NCI-H82 treated with DMSO at 0.1 percent for 48 hours (cell line): ENCODE results near the gene TUBB4B.

Source experiments
- DNase-seq: peaks from one replicate; lab custom pipeline; 2025; ENCODE audit not compliant: unreplicated experiment; lab: John Stamatoyannopoulos, UW

TUBB4B gene

DNA sequence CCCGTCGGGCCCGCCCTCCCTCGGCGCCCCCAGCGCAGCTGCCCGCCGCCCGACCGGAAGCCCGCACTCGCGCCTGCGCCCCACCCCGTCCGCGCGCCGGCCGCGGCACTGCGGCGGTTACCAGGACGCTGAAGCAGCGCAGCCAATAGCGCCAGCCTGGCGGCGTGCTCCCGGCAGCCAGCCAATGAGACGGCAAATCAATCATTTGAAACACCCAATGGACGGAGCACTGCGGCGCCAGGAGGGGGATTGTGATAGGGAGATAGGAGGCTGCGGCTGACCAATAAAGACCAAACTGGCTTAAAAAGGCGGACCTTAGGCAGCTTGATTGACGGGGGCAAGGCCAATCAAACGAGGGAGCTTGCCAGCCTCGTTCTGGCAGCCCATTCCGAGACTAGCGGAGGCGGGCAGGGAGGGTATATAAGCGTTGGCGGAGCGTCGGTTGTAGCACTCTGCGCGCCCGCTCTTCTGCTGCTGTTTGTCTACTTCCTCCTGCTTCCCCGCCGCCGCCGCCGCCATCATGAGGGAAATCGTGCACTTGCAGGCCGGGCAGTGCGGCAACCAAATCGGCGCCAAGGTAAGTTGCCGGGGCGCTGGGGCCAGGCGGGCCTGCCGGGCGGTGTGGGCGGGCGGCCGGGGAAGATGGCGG, at the start of gene TUBB4B:
Gene TUBB4B (plus strand): TSS at position 447 of the 649 bp plus-strand sequence. CDS start 74 bp downstream, at position 521.
- DNase-seq, result peak; percentile 99

DNA sequence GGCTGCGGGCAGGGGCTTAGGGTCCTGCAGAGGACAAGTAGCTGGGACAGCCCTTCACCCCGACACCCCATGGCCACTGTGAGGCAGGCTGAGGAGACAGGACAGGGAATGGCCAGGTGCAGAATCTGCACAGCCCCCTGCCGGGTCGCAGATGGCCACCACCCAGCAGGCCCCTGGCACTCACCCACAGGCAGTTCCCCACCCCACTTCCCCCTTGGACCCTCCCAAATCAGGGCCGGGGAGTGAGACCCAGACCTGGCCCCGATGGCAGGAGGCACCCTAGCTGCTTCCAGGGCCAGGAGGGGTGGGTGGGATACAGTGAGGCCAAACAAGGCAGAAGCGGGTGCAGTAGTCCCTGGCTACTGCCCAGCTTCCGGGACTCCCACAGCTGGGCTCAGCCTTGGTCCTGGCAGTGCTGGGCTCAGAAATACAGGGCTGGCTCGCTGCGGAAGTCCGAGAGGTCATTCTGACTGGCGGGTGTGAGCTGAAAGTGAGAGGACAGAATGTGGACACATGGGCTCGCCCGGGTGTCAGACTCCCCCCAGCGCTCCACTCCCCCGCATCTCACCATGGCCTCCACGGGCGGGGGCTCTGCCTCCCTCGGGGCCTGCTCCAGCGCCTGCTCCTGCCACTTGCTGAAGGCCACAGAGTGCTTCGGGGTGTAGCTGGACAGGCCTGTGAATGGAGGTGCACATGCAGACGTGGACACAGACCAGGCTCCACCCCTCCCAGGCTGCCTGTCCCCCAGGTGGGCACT, 49.2 kb upstream of the TUBB4B start:
- no peak for DNase-seq

DNA sequence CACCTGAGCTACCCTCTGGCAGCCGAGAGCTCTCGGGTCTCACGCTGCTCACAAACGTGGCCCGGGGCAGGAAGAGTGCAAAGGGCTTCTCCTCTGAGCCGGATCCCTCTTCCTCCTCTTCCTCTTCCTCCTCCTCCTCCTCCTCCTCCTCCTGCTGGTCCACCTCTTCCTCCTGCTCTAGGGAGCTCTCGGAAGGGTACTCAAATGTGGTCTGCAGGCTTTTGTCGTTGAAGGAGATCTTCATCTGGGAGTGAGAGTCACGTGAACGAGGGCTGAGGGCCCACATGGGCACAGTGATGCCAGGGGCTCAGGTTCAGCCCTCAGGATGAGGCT, 48.7 kb upstream of the TUBB4B start:
- no peak for DNase-seq

DNA sequence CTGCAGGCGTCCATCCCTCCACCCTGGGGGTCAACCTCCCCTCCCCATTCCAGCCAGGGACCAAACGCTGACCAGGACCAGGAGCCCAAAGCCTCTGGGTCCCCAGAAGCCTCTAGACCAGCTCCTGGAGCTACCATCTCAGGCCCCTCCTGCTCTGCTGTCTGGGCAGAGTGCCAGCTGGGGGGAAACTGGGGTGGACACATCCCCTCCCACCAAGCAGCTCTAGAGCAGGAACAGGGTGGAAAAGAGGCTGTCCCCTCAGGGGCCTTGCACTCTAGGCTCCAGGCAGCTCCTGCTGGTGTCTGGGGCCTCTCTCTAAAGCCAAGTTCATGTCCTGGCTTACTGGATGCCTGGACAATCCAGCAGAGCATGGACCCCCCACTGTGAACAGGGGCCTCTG, 48.2 kb upstream of the TUBB4B start:
- no peak for DNase-seq

DNA sequence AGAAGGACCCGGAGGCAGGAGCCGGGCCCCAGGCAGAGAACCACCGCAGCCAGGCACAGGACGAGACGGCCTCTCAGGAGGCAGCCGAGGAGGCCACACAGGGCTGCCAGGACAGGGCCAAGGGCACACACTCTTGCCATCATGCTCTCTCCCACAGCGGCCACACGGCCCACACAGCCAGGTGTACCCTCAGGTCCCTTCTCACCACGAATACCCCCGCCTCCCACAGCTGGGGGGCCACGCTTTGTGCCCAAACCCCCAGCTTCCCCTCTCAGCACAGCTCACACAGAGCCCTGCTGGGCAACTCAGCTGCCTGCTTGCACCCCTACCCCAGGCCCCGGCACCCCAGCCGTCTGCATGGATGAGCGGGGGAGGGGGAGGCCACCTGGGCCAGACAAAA, 47.3 kb upstream of the TUBB4B start:
- no peak for DNase-seq

DNA sequence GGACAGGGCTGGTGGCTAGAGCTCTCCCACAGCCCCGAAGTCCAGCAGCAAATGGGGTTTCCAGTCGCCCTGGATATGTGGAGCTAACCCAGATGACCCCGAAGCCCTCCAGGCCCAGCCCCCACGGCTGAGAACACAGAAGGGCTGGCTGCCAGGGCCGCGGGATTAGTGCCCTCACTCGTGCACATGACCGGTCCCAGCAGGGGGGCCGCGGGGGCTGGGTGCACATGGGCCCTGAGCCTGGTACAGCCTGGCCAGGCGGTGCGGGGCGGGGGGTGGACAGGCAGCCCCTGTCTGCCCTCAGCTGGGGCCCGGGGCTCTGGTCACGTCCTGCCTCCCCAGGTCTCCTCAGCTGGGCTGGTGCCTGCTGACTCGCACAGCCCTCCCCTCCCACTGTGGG, 46.7 kb upstream of the TUBB4B start:
- DNase-seq, result no peak

DNA sequence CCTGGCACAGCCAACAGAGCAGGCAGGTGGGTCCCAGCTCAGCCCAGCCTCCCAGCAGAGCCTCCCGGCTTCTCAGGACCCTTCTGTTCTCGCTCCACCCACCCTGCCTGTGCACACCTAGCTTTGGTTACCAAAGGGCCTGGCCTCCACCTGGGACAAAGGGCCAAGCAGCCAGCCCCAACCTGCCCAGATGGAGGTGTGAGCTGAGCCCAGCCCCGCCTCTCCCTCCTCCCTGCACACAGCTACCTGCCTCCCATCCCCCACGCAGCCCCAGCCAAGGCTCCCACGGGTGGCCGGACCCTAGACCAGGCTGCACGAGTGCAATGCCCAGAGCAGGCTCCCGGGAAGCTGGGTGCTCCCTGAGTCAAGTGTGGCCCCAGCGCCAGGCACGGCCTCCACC, 46.2 kb upstream of the TUBB4B start:
- DNase-seq, result no peak

DNA sequence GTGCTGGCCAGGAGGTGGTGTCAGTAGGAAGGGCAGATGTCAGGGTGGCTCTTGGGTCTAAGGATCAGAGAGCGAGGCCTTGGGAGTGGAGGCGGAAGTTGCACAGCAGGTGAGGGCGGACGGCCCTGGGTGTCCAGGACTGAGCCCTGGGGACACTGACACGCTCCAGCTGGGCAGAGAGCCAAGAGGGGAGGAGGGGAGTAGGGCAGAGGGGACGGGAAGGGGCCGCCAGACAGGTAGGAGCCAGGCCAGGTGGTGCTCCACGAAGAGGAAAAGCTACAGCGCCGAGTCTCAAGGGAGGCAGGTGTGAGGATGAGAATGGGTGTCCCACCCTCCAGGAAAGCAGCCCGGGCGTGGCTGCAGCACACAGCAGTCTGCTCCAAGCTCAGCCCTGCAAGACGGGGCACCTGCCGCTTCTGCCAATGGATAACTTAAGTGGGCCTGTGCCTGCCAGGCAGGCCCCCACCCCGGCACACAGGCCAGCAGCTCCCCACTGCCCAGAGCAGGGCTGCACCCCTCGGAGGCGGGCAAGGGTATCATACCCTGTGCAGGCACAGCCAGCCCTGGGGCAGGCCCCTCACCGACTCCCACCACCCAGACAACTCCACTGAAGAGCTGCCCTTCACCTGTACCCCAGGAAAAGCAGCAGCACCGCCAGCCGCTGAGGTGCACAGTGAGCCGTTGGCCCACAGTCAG, 45.4 kb upstream of the TUBB4B start:
- no peak for DNase-seq

DNA sequence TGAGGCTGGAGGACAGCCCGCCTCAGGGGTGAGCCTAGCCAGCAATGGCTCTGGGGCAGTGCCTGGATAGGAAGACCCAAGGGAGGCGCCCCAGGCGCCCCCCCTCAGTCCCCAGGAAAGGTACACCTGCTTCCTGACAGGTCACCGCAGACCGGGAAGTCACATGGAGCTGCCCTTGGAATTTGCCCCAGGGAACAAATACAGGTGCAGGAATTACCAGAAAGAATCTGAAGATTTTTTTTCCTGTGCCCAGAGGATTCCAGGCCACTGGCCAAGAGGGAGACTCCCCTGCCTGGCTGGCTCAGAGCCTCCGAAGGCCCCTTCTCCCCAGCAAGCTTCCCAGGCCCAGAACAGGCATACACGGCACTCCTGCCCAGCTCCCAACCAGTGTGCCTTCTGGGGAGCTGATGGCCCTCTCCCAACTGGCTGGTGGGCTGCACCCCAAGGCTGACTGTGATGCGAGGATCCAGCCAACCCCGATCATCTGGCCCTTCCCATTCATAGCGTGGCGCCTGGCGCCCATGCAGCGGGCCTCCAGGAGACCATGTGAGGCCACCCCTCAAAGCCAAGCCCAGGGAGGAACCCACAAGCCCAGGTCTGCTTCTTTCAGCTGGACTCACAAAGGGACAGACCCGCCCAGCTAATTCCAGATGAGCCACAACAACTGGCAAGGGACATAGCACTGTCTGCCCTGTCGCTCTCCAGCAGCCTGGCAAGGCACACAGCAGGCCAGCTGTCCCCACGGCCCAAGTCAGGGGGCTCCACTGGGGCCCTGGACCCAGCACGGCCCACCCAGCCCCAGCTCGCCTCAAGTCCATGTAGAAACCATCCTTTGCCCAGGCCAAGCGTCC, 42.8 kb upstream of the TUBB4B start:
- no peak for DNase-seq

DNA sequence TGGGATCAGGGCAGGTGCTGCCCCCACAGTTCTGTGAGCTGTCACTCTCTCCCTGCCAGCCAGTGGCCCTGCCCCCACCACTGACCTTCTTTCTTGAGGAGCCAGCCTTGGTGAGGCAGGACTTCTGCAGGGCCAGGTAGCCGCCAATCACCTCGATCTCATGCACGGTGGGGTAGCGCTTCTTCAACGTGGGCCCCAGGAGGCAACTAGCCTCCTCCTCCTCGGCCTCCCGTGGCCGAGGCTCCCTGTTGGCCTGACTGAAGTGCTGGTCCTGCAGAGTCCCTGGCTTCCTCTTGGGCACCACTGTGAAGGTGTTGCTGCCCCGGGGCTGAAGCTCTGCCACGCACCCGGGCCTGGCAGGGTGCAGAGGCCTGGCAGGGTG, 42.2 kb upstream of the TUBB4B start:
- no peak for DNase-seq

DNA sequence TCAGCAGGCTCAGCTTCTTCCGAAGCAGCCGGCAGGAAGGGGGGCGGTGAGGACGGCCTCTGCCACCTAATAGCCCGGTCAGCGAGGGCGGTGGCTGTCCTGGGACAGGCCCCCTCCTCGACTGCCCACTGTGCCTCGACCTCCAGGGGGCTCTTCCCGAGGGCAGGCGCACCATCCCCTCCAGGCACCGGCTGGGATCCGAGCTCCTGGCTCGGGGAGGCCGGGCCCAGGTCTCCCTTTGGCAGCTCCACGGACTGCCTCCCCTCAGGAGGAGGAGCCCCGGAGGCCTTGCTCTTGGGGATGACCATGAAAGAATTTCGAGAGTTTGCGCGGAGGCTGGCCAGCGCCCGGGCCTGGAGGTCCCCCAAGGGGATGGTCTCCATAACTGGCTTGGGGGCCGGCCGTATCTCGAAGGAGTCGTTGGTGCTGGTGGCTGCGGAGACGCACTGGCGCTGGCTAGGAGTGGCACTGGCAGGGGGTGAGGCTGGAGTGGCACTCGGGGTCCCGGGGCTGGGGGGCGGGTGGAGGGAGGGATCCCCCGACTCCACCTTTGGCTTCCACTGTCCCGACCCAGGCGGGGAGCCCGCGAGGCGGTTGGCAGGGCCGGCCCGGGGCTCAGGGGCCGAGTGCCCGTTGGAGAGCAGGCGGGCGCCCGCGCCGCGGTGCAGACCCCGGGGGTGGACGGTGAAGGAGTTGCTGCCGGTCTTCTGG, 41.5 kb upstream of the TUBB4B start:
- no peak for DNase-seq

DNA sequence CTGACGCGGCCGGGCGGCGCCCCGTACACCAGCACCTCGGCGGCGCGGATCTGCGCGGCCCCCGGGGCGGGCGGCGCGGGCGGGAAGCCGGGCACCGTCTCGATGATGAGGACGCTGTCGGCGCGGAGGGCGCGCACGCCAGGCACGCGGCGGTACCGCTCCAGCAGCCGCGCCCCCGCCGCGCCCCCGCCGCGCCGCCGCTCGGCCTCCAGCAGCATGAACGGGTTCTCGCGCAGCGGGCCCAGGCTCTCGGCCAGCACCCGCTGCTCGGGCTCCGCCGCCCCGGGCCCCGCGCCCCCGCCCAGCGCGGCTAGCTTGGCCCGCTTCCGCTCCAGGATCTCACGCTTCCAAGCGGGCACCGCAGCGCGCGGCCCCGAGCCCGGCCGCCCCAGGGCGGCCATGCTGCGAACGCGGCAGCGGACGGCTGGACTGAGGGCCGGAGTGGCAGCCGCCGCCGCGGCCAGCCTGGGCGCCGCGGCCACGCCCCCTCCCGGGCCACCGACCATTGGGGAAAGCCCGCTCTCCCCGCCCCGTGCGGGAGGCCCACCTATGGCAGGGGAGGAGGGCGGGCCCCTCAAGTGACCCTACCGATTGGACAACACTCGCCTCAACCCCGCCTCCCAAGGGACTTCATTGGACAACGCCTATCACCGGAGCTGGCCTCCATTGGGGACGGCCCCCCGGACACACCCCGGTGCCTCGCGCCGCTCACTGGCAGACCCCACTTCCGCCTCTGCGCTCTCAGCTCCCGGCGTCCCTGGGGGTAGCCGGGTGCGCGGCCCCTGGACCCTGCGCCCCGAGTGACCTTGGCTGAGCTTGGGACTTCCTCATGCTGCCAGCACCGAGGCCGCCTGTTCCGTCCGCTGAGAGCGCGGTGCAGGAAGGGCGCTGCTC, 40.5 kb upstream of the TUBB4B start, which contains the start of gene TPRN:
Gene TPRN (minus strand): TSS at position 431 of the 894 bp plus-strand sequence. CDS start 30 bp downstream, at position 401.
- peak; percentile 96 for DNase-seq

DNA sequence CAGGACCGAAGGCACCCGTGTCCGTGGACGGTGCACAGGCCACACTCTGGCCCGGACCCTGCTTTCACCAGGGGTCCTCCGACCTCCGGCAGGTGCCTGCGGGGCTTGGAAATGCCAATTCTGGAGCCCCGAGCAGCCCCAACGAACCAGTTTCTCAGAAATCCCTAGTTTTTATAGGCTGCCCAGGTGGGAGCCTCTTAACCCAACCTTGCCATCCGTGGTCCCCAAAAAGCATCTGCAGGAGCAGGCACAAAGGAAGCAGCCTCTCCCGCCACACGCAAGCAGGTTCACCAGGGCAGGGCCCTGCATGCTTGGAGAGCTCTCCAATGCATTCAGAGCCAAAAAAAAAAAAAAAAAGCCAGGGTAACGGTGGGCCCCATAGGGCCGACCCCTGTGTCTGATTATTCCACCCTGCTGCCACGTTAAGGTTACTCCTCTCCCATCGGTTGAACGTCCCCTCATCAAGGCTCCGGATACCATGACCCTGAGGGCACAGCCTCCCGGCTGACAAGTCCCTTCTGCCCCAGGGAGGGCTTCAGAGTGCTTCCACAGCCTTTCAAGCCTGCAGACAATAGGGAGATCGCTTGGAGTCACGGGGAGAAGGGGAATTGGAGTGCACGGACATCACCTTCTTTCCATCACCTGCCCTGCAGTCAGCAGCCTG, 39.8 kb upstream of the TUBB4B start:
- no peak for DNase-seq

DNA sequence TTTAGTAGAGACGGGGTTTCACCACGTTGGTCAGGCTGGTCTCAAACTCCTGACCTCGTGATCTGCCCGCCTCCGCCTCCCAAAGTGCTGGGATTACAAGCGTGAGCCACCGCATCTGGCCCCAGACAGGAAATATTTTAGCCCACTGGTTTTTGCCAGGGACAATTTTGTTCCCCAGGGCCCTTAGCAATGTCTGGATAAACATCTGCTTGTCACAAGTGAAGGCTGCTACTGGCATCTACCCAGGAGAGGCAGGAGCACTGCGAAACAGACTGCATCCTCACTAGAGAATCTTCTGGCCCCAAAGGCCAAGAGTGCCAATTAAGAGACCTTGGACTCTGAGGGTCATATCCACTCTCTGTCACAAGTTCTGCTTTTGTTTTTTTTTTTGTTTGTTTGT, 38.1 kb upstream of the TUBB4B start:
- no peak for DNase-seq

DNA sequence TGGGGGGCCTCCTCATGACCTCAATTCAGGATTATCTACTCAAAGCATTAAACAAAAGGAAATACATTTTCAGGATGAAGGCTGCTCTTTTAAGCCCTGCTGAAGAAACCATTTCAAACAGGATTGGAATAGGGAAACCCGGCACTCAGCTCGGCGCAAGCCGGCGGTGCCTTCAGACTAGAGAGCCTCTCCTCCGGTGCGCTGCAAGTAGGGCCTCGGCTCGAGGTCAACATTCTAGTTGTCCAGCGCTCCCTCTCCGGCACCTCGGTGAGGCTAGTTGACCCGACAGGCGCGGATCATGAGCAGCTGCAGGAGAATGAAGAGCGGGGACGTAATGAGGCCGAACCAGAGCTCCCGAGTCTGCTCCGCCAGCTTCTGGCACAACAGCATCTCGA, 36.4 kb upstream of the TUBB4B start:
- DNase-seq, result no peak

DNA sequence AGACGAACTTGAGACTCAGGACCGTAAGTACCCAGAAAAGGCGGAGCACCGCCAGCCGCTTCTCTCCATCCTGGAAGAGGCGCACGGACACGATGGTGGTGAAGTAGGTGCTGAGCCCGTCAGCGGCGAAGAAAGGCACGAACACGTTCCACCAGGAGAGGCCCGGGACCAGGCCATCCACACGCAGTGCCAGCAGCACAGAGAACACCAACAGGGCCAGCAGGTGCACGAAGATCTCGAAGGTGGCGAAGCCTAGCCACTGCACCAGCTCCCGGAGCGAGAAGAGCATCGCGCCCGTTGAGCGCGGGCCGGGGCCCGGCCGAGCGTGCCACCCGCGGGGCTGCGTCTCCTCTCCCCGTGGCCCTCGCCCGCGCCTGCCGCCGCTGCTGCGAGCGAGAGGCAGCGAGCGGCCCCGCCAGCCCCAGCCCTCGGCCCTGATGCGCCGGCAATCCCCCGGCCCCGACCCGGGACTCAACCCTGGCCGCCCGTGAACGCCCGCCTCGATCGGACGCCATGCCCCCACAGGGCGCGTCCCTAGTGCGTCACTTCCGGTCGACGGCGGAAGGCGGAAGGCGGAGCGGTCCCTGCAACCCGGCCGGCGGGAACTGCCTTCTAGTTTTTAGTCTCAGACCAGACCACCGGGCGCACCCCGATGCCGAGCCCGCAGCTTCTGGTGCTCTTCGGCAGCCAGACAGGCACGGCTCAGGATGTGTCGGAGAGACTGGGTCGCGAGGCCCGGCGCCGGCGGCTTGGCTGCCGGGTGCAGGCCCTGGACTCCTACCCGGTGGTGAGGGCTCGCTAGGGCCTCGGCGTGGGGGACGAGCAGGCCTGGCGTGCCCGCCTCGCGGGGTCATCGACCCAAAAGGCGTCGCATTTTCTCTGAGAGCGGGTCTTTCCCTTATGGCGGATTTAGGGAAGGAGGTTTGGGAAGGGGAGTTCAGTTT, 35.7 kb upstream of the TUBB4B start, which contains the start of the genes NDOR1 and TMEM203:
Gene NDOR1 (plus strand): TSS at position 575 of the 944 bp plus-strand sequence. CDS start 78 bp downstream, at position 653.
Gene TMEM203 (minus strand): TSS at position 523 of the 944 bp plus-strand sequence. CDS start 234 bp downstream, at position 289.
- DNase-seq, result peak; percentile 25

DNA sequence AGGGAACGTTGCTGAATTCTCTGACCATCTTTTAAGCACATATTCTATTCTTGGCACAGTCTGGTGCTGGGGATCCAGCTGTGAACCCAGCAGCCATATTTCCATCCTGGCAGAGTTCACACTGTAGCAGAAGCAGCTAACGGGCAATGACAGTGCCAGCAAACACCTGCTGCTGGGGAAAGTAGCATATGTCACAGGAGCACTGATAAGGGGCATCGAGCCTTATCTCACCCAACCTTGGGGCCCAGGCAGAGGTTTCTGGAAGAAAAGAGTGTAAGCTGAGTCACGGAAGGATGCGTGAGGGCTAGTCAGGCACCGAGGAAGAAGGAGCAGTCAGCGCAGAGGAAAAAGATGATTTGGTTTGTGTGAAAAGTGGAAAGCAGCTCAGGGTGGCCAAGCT, 34.5 kb upstream of the TUBB4B start:
- no peak for DNase-seq

DNA sequence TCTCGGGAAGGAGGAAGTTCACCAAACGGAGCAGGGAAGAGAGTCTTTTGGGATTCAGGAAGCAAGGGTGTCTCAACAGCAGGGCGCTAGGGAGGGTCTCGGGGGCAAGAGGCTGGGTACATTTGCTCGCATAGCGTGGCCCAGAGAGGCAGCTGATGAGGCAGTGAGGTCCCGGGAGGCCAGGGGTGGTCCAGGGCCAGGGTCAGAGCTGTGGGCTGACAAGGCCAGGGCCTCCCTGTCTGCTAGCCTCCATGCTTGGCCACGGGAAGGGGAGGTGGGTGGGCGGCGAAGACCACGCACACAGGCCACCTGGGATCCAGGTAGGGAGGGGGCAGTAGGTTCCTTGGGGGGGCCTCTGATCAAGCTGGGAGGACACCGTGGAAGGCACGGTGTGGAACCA, 29.6 kb upstream of the TUBB4B start:
- no peak for DNase-seq
